Peyer's patch (tissue), 4 donors: Measurements from ENCODE around the gene SLC39A6.

Source experiments
- CTCF ChIP-seq, 6 experiments: fragments of 450-650 bp in 4 of 6; fragments of 200-600 bp in 2 of 6; sonication (generic) in 1 of 6; IDR thresholded peaks; one replicate each; pipeline ENCODE4 v1.5.1; 2017 to 2019; ENCODE audit warnings: antibody characterized with exemption in 6 of 6, mild to moderate bottlenecking in 3 of 6, moderate library complexity in 1 of 6
- POLR2A ChIP-seq, 2 donors: fragments of 450-650 bp; IDR thresholded peaks; one replicate each; pipeline ENCODE4 v1.5.1; 2017; ENCODE audit warnings: antibody characterized with exemption in 2 of 2, mild to moderate bottlenecking in 2 of 2, moderate library complexity in 2 of 2

GRCh38 chr18:36075862-36076587 is 53.1 kb downstream of the SLC39A6 start:
- TF ChIP-seq CTCF (IDR thresholded peaks at IDR 0.05): no peak
- TF ChIP-seq POLR2A (IDR thresholded peaks at IDR 0.05): no peak
